Naive thymus-derived CD4-positive, alpha-beta T cell (primary cell): ENCODE data around the gene FBXO17. TPM values are rescaled to one million over a fixed set of nuclear protein-coding genes. Genes with fewer than 3 reads are reported as not detected.
A peak's percentile ranks its signal among the peaks of the same experiment; 100 is the strongest.

Experiments
- ATAC-seq: fragments of 150-1000 bp; cut with Tn5 transposase; 2 replicates; pipeline ENCODE4 v1.10.0; 2021; ENCODE audit warnings: mild to moderate bottlenecking, moderate library complexity
- CTCF ChIA-PET: fragments of 350-600 bp; sonication (Branson Sonifier 250); formaldehyde crosslinking; loops from one replicate; lab custom pipeline; 2021; ENCODE audit warnings: antibody characterized with exemption; lab: Charles Lee
- POLR2A ChIA-PET: fragments of 350-600 bp; sonication (Branson Sonifier 250); formaldehyde crosslinking; loops from one replicate; lab custom pipeline; 2021; ENCODE audit warnings: antibody characterized with exemption, inconsistent platforms; lab: Charles Lee
- DNase-seq, 9 donors: peaks; one replicate each; pipeline versions ENCODE4 v3.0.0 to v3.0.0-alpha.2; 2020 to 2022; ENCODE audit warnings: mixed read lengths in 1 of 9
- H3K27ac ChIP-seq: one replicate; pipeline ENCODE4 v1.7.0; 2013; ENCODE audit warnings: mild to moderate bottlenecking, low read depth, low read length, moderate library complexity
- H3K27me3 ChIP-seq, 2 donors: one replicate each; pipeline ENCODE4 v1.7.0; 2013; ENCODE audit warnings: low read length in 2 of 2, mild to moderate bottlenecking in 2 of 2, moderate library complexity in 2 of 2; ENCODE audit not compliant: control insufficient read depth in 2 of 2, insufficient read depth in 2 of 2
- H3K36me3 ChIP-seq, 3 experiments: 1 replicate in 2 of 3; 2 replicates in 1 of 3; pipeline ENCODE4 v1.7.0; 2013; ENCODE audit warnings: low read length in 3 of 3, mild to moderate bottlenecking in 3 of 3, moderate library complexity in 1 of 3; ENCODE audit not compliant: insufficient read depth in 3 of 3, control insufficient read depth in 2 of 3
- H3K4me1 ChIP-seq, 2 donors: one replicate each; pipeline ENCODE4 v1.7.0; 2013; ENCODE audit warnings: low read length in 2 of 2, mild to moderate bottlenecking in 2 of 2, moderate library complexity in 1 of 2; ENCODE audit not compliant: control insufficient read depth in 2 of 2, insufficient read depth in 2 of 2
- H3K4me3 ChIP-seq: 2 replicates; pipeline ENCODE4 v1.7.0; 2013; ENCODE audit warnings: mild to moderate bottlenecking, low read length
- H3K9me3 ChIP-seq, 3 experiments: 1 replicate in 2 of 3; 2 replicates in 1 of 3; pipeline ENCODE4 v1.7.0; 2013; ENCODE audit warnings: low read length in 3 of 3; ENCODE audit not compliant: control insufficient read depth in 2 of 3
- H3K27ac Mint-ChIP-seq, 9 donors: one replicate each; pipeline ENCODE4 v1.8.0; 2020 to 2022; ENCODE audit warnings: mixed read lengths in 9 of 9, mild to moderate bottlenecking in 8 of 9, moderate library complexity in 5 of 9, inconsistent platforms in 2 of 9
- H3K27me3 Mint-ChIP-seq, 5 donors: one replicate each; pipeline ENCODE4 v1.8.0; 2021 to 2022; ENCODE audit warnings: mixed read lengths in 5 of 5, mild to moderate bottlenecking in 1 of 5
- H3K36me3 Mint-ChIP-seq, 5 donors: one replicate each; pipeline ENCODE4 v1.8.0; 2020 to 2022; ENCODE audit warnings: mixed read lengths in 5 of 5, mild to moderate bottlenecking in 3 of 5, inconsistent platforms in 1 of 5
- H3K4me1 Mint-ChIP-seq, 7 donors: one replicate each; pipeline ENCODE4 v1.8.0; 2020 to 2022; ENCODE audit warnings: mixed read lengths in 7 of 7, mild to moderate bottlenecking in 3 of 7, inconsistent platforms in 1 of 7
- H3K4me3 Mint-ChIP-seq, 10 donors: one replicate each; pipeline ENCODE4 v1.8.0; 2020 to 2022; ENCODE audit warnings: mild to moderate bottlenecking in 10 of 10, mixed read lengths in 10 of 10, moderate library complexity in 6 of 10, inconsistent platforms in 2 of 10
- H3K9me3 Mint-ChIP-seq, 11 donors: one replicate each; pipeline ENCODE4 v1.8.0; 2020 to 2022; ENCODE audit warnings: mixed read lengths in 11 of 11, mild to moderate bottlenecking in 4 of 11, inconsistent platforms in 1 of 11, moderate library complexity in 1 of 11
- intact Hi-C, 2 donors: fragments of 100-400 bp; cut with micrococcal nuclease; formaldehyde crosslinking; loops; one replicate each; pipeline ENCODE4 v1.15.1; 2023
- polyA plus RNA-seq, 2 donors: library from polyadenylated mRNA; unstranded; fragments of 300-500 nt; fragmentation: Illumina TruSeq; gene quantifications; one replicate each; pipeline ENCODE4 v1.2.3, GENCODE V29; 2021
- total RNA-seq, 6 experiments: library from RNA in 5 of 6; stranded (reverse) in 5 of 6; gene quantifications; 1 replicate in 5 of 6; 2 replicates in 1 of 6; pipeline ENCODE4 v1.2.3 and lab custom pipeline; 2021 to 2026

Gene FBXO17
- total and polyA plus RNA-seq, 7 experiments from 2014 or later, result not detected

DNA sequence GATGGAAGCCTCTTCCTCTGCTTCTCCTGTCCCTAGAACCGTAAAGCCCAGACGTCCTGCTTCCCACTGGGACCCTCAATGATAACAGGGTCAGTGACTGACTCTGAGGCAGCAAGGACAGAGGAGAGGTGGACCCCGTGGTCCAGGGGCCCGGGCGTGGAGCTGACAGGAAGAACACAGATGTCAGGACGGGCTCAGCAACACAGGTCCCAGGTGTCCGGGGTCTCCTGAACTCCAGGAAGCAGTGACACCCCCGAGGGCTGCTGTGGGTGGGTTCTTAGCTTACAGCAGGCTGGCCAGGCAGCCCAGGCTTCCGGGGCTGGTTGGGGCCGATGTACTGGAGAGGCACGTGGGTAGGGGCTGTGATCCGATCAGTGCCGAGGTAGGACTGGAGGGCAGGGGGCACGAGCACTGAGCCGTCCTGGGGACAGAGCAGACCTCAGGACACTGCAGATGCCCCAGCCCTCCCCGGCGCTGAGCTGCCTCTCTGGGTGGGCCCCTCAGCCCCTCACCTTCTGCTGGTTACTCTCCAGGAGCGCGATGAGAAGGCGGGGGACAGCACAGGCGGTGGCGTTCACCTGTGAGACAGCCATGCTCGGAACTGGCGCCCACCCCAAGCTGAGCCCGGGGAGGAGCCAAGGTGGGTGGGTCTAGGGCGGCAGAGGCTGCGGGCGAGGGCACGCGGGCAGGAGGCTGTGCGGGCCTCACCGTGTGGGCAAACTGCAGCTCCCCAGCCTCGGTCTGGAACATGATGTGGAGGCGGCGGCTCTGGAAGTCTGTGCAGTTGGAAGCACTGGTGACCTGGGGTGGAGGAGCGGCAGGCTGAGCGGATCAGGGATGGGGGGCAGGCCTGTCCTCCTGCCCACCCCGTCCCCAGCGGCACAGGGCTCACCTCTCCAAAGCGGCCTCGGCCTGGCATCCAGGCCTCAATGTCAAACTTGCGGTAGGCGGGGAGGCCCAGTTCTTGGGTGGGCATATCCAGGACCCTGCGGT is 59.9 kb downstream of the FBXO17 start:
- Histone ChIP-seq H3K4me3 (no peak overlapping the region), H3K27me3 (no peaks in the 10 kb centered on the region), H3K36me3 (peaks cover 0 to 5% (median 0%) of the 10 kb centered on the region in 3 experiments), H3K4me1 (no peaks in the 10 kb centered on the region), H3K27ac (no peak overlapping the region), H3K9me3 (no peaks in the 10 kb centered on the region)
- DNase-seq, result no peak
- intact Hi-C loops, result no loop called here
- peaks cover 0 to 6% (median 0%) of the 10 kb centered on the region in 7 donors for H3K4me1 Mint-ChIP-seq
- ATAC-seq, result no peak
- H3K36me3 Mint-ChIP-seq, result peaks cover 0 to 4% (median 0%) of the 10 kb centered on the region in 5 donors
- H3K9me3 Mint-ChIP-seq, result peaks cover 0 to 2% (median 0%) of the 10 kb centered on the region in 11 donors
- no peak overlapping the region for H3K4me3 Mint-ChIP-seq
- CTCF ChIA-PET, result no interaction called here
- no peaks in the 10 kb centered on the region for H3K27me3 Mint-ChIP-seq
- H3K27ac Mint-ChIP-seq, result peak overlapping the region in 1 of 9 donors; percentile 66
- POLR2A ChIA-PET, result no interaction called here

DNA sequence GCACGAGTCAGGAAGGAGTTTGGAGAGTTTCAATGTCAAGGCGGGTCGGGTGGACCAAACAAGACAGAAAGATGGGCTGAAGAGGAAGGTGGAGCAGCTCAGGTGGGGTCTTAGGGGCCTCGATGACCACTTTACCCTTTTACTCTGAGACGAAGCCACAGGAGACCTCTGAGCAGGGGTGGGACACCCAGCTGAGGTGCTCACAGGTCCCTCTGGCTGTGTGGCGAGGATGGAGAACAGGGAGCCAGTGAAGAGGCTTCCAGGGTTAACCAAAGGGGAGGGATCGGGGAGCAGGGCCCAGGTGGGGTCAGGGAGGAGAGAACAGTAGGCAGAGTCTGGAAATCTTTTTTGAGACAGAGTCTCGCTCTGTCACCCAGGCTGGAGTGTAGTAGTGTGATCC is 61.6 kb downstream of the FBXO17 start:
- Mint-ChIP-seq H3K4me1 (peaks cover 0 to 9% (median 2%) of the 10 kb centered on the region in 7 donors), H3K36me3 (peaks cover 0 to 4% (median 0%) of the 10 kb centered on the region in 5 donors), H3K27me3 (no peaks in the 10 kb centered on the region), H3K27ac (no peak overlapping the region), H3K4me3 (no peak overlapping the region), H3K9me3 (peaks cover 0 to 2% (median 0%) of the 10 kb centered on the region in 11 donors)
- Histone ChIP-seq H3K36me3 (peaks cover 0 to 7% (median 0%) of the 10 kb centered on the region in 3 experiments), H3K4me1 (peaks cover 0 to 3% of the 10 kb centered on the region in 2 donors), H3K9me3 (no peaks in the 10 kb centered on the region), H3K27me3 (no peaks in the 10 kb centered on the region), H3K4me3 (no peak overlapping the region), H3K27ac (no peak overlapping the region)
- no peak for DNase-seq
- intact Hi-C loops, result no loop called here
- ATAC-seq, result no peak
- ChIA-PET CTCF (no interaction called here), POLR2A (no interaction called here)

DNA sequence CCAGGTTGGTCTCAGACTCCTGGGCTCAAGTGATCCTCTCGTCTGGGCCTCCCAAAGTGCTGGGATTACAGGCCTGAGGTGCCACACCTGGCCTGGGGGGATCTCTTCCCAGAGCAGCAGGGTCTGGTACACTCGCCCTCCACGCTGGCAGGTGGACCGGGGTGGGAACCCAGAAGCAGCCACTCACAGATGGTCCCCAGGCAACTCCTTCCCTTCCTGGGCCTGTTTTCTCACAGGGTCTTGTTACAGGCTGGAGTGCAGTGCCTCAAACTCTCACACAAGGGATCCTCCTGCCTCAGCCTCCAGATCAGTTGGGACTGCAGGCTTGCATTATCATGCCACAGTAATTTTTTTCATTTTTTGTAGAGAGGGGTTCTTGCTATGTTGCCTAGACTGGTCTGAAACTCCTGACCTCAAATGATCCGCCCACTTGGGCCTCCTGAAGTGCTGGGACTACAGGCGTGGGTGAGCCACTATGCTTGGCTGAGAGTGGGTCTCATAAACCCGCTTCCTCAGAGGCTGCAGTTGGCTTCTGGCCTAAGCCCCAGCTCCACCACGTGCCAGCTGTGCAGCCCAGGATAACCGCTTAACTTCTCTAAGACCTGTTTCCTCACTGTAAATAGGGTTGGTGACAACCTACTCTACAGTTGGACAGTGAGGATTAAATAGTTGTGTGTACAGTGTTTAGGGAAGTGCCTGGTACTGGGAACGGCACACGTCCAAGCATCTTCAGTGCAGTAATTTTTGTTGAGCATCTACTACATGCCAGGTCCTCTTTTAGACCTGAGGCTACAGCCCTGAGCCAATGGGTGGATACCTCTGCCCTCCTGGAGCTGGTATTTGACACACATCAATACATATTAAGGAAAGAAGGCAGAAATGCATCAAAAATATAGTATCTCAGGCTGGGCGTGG is 62.7 kb downstream of the FBXO17 start:
- peaks cover 0 to 2% (median 0%) of the 10 kb centered on the region in 11 donors for H3K9me3 Mint-ChIP-seq
- peaks cover under 1 to 9% (median 1%) of the 10 kb centered on the region in 5 donors for H3K36me3 Mint-ChIP-seq
- Histone ChIP-seq H3K9me3 (no peaks in the 10 kb centered on the region), H3K27ac (no peak overlapping the region), H3K4me1 (peaks cover 0 to 9% of the 10 kb centered on the region in 2 donors), H3K4me3 (no peak overlapping the region), H3K27me3 (no peaks in the 10 kb centered on the region), H3K36me3 (peaks cover 0 to 13% (median 0%) of the 10 kb centered on the region in 3 experiments)
- H3K27ac Mint-ChIP-seq, result no peak overlapping the region
- no peak for ATAC-seq
- intact Hi-C loops, result no loop called here
- no peak for DNase-seq
- H3K4me1 Mint-ChIP-seq, result peaks cover under 1 to 16% (median 7%) of the 10 kb centered on the region in 7 donors
- no peak overlapping the region for H3K4me3 Mint-ChIP-seq
- CTCF ChIA-PET, result no interaction called here
- POLR2A ChIA-PET, result interaction anchor here (0.6 kb wide), 1 partner anchor 13 kb away, joined by 3 read pairs; the partner anchor contains the start of gene NFKBIB
- H3K27me3 Mint-ChIP-seq, result no peaks in the 10 kb centered on the region

DNA sequence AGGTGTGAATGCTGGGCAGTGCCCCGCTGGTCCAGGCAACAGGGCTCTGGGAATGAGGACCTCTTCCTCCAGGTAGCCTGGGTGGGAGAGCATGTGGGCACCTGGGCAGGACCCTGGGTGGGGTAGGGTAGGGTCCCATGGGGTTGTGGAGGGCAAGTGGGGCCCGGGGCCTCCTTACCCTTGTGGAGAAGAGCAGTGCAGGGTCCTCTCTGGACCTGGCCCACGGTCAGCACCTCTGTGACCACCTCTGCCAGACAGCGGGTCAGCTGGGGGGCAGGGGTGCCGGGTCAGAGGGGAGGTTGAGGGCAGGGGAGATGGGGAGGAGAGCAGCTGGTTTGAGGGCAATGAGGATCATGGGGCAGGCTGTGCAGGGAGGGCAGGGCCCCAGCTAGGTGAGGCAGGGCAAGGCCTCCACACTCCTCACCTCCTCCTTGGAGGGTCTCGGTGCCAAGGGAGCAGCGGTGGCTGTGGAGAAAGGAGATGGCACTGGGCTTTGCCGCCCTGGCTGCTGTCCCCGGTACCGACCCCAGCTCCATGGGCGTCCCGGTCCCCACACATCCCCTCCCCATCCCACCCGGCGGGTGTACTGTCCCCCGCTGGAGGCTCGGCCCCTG is 64.0 kb downstream of the FBXO17 start:
- Histone ChIP-seq H3K27me3 (no peaks in the 10 kb centered on the region), H3K4me3 (no peak overlapping the region), H3K36me3 (peaks cover 0 to 26% (median 0%) of the 10 kb centered on the region in 3 experiments), H3K27ac (no peak overlapping the region), H3K4me1 (peaks cover 0 to 9% of the 10 kb centered on the region in 2 donors), H3K9me3 (no peaks in the 10 kb centered on the region)
- no peak overlapping the region for H3K27ac Mint-ChIP-seq
- peaks cover 2 to 20% (median 11%) of the 10 kb centered on the region in 7 donors for H3K4me1 Mint-ChIP-seq
- DNase-seq (no peak), ATAC-seq (no peak)
- intact Hi-C loops, result no loop called here
- ChIA-PET POLR2A (no interaction called here), CTCF (no interaction called here)
- no peaks in the 10 kb centered on the region for H3K27me3 Mint-ChIP-seq
- peaks cover 5 to 15% (median 10%) of the 10 kb centered on the region in 5 donors for H3K36me3 Mint-ChIP-seq
- peaks cover 0 to 2% (median 0%) of the 10 kb centered on the region in 11 donors for H3K9me3 Mint-ChIP-seq
- peak overlapping the region in 1 of 10 donors; percentile 25 for H3K4me3 Mint-ChIP-seq

DNA sequence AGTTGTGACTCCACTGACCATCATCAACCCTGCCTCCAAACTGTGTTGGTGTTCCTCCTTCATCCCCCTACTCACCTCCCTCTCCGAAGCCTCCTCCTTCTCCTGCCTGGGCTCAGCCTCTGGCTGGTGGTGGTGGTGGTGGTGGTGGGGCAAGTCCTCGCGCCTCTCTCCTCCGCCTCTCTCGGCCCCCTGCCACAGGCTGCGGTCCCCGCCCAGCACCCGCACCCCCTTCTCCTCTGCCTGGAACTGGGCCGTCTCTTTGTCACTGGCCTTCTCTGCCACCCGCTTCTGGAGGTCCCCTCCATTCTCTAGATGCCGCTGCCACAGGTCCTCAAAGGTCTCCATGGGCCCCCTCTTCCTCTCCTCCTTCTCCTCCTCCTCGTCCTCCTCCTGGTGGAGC is 65.1 kb downstream of the FBXO17 start:
- no peaks in the 10 kb centered on the region for H3K9me3 ChIP-seq
- H3K36me3 Mint-ChIP-seq, result peaks cover 5 to 16% (median 10%) of the 10 kb centered on the region in 5 donors
- ATAC-seq, result no peak
- intact Hi-C loops, result no loop called here
- peaks cover 0 to 9% of the 10 kb centered on the region in 2 donors for H3K4me1 ChIP-seq
- ChIA-PET CTCF (no interaction called here), POLR2A (no interaction called here)
- H3K36me3 ChIP-seq, result peaks cover 3 to 28% (median 4%) of the 10 kb centered on the region in 3 experiments
- peaks cover 2 to 20% (median 11%) of the 10 kb centered on the region in 7 donors for H3K4me1 Mint-ChIP-seq
- no peak for DNase-seq
- H3K9me3 Mint-ChIP-seq, result peaks cover 0 to 2% (median 0%) of the 10 kb centered on the region in 11 donors
- peak overlapping the region in 1 of 9 donors; percentile 25 for H3K27ac Mint-ChIP-seq
- H3K4me3 Mint-ChIP-seq, result no peak overlapping the region
- H3K4me3 ChIP-seq, result no peak overlapping the region
- H3K27ac ChIP-seq, result no peak overlapping the region
- H3K27me3 ChIP-seq, result no peaks in the 10 kb centered on the region
- H3K27me3 Mint-ChIP-seq, result no peaks in the 10 kb centered on the region

DNA sequence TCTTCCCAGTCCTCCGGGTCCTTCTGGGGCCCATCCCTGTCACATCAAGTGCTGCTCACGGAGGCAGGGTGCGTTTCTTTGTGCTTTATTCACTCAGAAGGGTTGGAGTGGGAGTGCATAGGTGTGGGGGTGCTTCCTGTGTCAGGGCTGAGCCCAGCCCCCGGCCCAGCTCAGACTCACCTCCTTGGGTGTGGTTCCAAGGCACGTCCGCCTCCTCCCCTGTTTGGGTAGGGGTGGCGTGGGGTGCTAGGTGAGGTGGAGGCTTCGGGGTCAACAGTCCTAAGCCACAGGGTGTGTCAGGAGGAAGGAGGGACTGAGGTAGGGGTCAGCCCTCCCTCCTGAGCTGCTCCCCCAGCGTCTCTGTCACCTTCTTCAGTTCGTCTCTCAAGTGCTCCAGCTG is 66.6 kb downstream of the FBXO17 start:
- peaks cover 12 to 26% (median 15%) of the 10 kb centered on the region in 5 donors for H3K36me3 Mint-ChIP-seq
- H3K4me3 Mint-ChIP-seq, result peak overlapping the region in 6 of 10 donors; percentile 6 to 36 (median 29)
- peak overlapping the region in 6 of 9 donors; percentile 25 to 88 (median 75) for H3K27ac Mint-ChIP-seq
- no peak overlapping the region for H3K4me3 ChIP-seq
- H3K27ac ChIP-seq, result no peak overlapping the region
- no peaks in the 10 kb centered on the region for H3K9me3 ChIP-seq
- ChIA-PET CTCF (no interaction called here), POLR2A (interaction anchor here (0.7 to 1.1 kb wide), 3 partner anchors 17 to 30 kb away, joined by 3 to 4 read pairs (median 3); no protein-coding TSS in a partner anchor)
- peaks cover 0 to 2% (median 0%) of the 10 kb centered on the region in 11 donors for H3K9me3 Mint-ChIP-seq
- peaks cover 6 to 43% (median 7%) of the 10 kb centered on the region in 3 experiments for H3K36me3 ChIP-seq
- H3K4me1 ChIP-seq, result peaks cover 0 to 9% of the 10 kb centered on the region in 2 donors
- H3K4me1 Mint-ChIP-seq, result peaks cover 6 to 29% (median 18%) of the 10 kb centered on the region in 7 donors
- H3K27me3 ChIP-seq, result no peaks in the 10 kb centered on the region
- intact Hi-C loops, result no loop called here
- ATAC-seq (peak; percentile 44), DNase-seq (peak in 3 of 9 donors; percentile 16 to 23 (median 21))
- H3K27me3 Mint-ChIP-seq, result no peaks in the 10 kb centered on the region
